ENCODE data around the gene EHBP1. TPM values are rescaled to one million over a fixed set of nuclear protein-coding genes. Genes with fewer than 3 reads are reported as not detected.

Gene EHBP1
- total RNA-seq, 1 donor from 2014 or later: 63.4 TPM

GRCh38 chr2:63049211-63049969 is 343.9 kb downstream of the EHBP1 start:
- Mint-ChIP-seq H3K9me3 (ENCODE audit: unreplicated experiment) (peaks cover 21% of the 10 kb centered on the region), H3K27ac (ENCODE audit: unreplicated experiment) (peak overlapping the region; percentile 38), H3K4me3 (ENCODE audit: unreplicated experiment) (peak overlapping the region; percentile 87), H3K27me3 (ENCODE audit: unreplicated experiment) (peaks cover 47% of the 10 kb centered on the region), H3K4me1 (ENCODE audit: low read depth, unreplicated experiment) (peaks cover 7% of the 10 kb centered on the region), H3K36me3 (ENCODE audit: unreplicated experiment) (peaks cover 7% of the 10 kb centered on the region)
- DNase-seq: no peak
- TF ChIP-seq CTCF (IDR thresholded peaks at IDR 0.05; ENCODE audit: partially characterized antibody, unreplicated experiment): no peak

GRCh38 chr2:63049970-63050333 is 344.4 kb downstream of the EHBP1 start:
- H3K4me1 Mint-ChIP-seq (ENCODE audit: low read depth, unreplicated experiment): peaks cover 5% of the 10 kb centered on the region
- no peak for DNase-seq
- H3K9me3 Mint-ChIP-seq (ENCODE audit: unreplicated experiment): peaks cover 21% of the 10 kb centered on the region
- peaks cover 7% of the 10 kb centered on the region for H3K36me3 Mint-ChIP-seq (ENCODE audit: unreplicated experiment)
- peak overlapping the region; percentile 87 for H3K4me3 Mint-ChIP-seq (ENCODE audit: unreplicated experiment)
- H3K27me3 Mint-ChIP-seq (ENCODE audit: unreplicated experiment): peaks cover 47% of the 10 kb centered on the region
- H3K27ac Mint-ChIP-seq (ENCODE audit: unreplicated experiment): peak overlapping the region; percentile 38
- no peak for TF ChIP-seq CTCF (IDR thresholded peaks at IDR 0.05; ENCODE audit: partially characterized antibody, unreplicated experiment)

DNA sequence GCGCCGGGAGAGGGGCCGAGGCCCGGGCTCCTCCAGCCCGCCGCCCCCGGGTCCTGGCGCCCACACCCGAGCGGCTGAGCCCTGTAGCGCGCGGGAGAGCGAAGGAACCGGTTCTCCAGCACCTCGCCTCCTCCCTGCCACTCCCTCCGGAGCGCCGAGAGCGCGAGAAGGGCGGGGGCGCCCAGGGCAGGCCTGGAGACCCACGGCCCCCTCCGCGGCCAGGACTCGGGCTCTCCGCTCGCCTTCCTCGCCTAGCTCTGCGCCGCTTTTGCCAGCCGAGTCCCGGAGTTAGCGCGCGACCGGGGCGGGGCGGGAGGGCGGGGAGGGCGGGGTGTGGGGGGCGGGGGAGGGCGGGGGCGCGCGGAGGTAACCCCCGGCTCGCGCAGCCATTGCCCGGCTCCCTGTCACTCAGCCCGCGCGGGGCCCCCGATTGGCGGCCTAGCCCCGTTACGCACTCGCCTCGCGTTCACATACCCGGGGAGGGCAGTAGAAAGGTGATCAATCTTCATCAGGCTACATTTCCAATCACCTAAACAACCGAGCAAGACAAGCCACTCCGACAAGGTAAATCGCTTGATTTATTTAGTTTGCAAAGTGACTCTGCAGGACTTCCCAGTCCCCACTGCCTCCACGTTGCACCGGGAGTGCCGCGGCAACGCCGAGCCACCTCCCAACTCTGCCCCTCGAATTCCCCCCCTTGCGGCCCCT is 345.0 kb downstream of the EHBP1 start, which contains the start of gene OTX1:
TSS of gene OTX1 (plus strand) at position 497 of the 708 bp plus-strand sequence. CDS start 2,161 bp downstream, outside the sequence.
- H3K27ac Mint-ChIP-seq (ENCODE audit: unreplicated experiment): peak within 1 kb of the TSS; percentile 38
- peak within 1 kb of the TSS; percentile 87 for H3K4me3 Mint-ChIP-seq (ENCODE audit: unreplicated experiment)
- peaks cover 5% of the 10 kb centered on the region for H3K36me3 Mint-ChIP-seq (ENCODE audit: unreplicated experiment)
- TF ChIP-seq CTCF (IDR thresholded peaks at IDR 0.05; ENCODE audit: partially characterized antibody, unreplicated experiment): no peak
- peaks cover 20% of the 10 kb centered on the region for H3K9me3 Mint-ChIP-seq (ENCODE audit: unreplicated experiment)
- peaks cover 5% of the 10 kb centered on the region for H3K4me1 Mint-ChIP-seq (ENCODE audit: low read depth, unreplicated experiment)
- DNase-seq: peak; percentile 46
- peaks cover 47% of the 10 kb centered on the region for H3K27me3 Mint-ChIP-seq (ENCODE audit: unreplicated experiment)

GRCh38 chr2:63051042-63051794 is 345.7 kb downstream of the EHBP1 start:
- Mint-ChIP-seq H3K4me1 (ENCODE audit: low read depth, unreplicated experiment) (peaks cover 5% of the 10 kb centered on the region), H3K9me3 (ENCODE audit: unreplicated experiment) (peaks cover 23% of the 10 kb centered on the region), H3K27me3 (ENCODE audit: unreplicated experiment) (peaks cover 49% of the 10 kb centered on the region), H3K4me3 (ENCODE audit: unreplicated experiment) (peak overlapping the region; percentile 75), H3K36me3 (ENCODE audit: unreplicated experiment) (no peaks in the 10 kb centered on the region), H3K27ac (ENCODE audit: unreplicated experiment) (no peak overlapping the region)
- TF ChIP-seq CTCF (IDR thresholded peaks at IDR 0.05; ENCODE audit: partially characterized antibody, unreplicated experiment): no peak
- peak; percentile 19 for DNase-seq

Data from glutamatergic neuron (in vitro differentiated cells).